Renal cortex interstitium (tissue), 11 donors: Measurements from ENCODE around the gene BRD7. TPM values are rescaled to one million over a fixed set of nuclear protein-coding genes. Genes with fewer than 3 reads are reported as not detected.

Experiments used
- DNase-seq, 11 donors: peaks; one replicate each; pipeline ENCODE4 v3.0.0-alpha.2; 2013; ENCODE audit warnings: low read depth in 9 of 11, low spot score in 4 of 11; ENCODE audit errors: extremely low read depth in 1 of 11
- polyA plus RNA-seq, 3 donors: library from polyadenylated mRNA; unstranded; fragments of 120-200 nt; gene quantifications; one replicate each; pipeline ENCODE4 v1.2.1, GENCODE V29; 2013; ENCODE audit not compliant: insufficient read length in 3 of 3

Gene BRD7
- polyA plus RNA-seq, 3 donors, result 96.2 to 140 (median 117) TPM

DNA sequence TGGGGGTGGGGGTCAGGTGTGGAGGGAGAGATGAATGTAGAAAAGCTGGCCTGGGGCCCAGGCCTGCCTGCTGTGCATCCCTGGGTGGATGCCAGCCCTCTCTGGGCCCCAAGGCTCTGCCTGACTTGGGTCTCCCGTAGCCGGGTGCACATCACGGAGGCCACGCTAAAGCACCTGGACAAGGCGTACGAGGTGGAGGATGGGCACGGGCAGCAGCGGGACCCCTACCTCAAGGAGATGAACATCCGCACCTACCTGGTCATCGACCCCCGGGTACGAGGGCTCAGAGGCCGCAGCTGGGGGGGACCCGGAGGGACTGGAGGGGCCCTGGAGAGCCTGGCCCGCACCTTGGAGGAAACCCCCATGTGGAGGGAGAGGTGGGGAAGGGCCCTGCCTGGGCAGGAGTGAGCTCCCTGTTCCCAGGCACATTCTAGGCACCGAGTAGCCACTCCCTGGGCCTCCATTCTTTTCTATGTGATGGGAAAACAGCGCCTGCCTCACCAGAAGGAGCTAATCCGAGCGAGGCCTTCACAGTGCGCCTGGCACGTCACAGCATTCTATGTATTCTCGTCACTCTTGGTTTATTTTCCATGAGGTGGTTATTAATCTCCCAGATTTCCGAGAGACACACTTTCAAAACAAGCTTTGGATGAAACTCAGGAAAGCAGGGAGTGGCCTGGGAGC, 67.7 kb downstream of the BRD7 start:
- no peak for DNase-seq

DNA sequence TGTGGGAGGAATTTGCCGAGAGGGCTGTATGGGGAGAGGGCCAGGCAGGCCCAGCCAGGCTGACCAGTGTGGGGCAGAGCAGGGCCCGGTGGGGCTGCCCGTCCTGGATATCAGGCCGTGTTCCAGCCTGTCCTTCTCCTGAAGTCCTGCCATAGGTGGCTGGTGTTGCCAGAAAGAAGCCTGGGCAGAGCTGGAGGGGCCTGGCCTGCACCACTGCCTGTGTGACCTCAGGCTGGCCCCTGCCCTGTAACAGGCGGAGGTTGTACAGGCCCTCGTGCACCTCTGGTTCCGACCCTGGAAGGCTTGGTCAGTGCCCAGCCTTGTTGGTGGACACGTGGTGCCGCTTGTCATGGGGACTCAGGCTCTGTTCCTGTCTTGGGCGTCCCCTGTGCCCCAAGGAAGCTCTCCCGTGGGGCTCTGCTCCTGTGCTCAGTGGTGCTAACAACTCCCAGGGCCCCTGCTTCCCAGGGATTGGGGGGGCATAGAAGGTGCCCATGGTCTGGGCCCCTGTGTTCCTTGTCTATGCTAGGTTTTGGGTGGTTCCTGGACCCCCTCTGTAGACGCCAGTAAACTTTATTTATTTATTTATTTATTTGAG, 69.2 kb downstream of the BRD7 start:
- DNase-seq, result no peak

DNA sequence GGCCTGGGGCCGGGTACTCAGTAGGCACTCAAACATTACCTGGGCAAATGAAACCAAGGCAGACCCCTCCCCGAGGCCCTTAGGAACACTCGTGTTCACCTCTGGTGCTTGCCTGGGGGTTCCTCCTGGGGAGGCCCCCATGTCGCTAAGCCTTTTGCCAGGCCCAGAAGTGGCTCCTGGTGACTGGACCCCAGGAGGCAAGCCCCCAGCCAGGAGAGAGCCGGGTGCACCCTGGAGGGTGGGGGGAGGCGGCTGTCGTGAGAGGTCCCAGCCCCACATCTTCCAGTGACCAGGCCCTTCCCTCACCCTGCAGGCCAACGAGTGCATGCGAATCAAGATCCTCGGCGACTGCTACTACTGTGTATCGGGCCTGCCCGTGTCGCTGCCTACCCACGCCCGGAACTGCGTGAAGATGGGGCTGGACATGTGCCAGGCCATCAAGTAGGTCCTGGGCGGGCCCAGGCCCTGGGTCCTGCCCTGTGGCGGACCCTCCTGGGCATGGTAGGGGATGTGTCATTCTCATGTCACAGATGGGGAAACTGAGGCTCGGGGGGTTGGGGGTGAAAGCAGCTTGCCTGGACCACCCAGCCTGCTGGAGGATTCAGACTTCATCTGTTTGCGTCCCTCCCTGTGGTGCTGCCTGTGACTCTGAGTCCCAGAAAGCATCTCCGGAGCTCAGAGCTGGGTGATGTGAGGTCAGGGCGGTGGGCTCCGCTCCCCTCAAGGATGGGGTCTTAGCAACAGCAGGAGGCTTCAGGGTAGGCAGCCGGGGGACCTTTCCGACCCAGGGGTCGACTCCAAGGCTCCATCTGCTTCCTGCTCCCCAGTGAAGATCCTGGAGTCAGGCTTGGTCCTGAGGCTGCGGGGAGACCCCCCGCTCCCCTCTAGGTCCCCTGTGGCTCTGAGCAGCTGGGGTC, 69.9 kb downstream of the BRD7 start:
- DNase-seq, result no peak

DNA sequence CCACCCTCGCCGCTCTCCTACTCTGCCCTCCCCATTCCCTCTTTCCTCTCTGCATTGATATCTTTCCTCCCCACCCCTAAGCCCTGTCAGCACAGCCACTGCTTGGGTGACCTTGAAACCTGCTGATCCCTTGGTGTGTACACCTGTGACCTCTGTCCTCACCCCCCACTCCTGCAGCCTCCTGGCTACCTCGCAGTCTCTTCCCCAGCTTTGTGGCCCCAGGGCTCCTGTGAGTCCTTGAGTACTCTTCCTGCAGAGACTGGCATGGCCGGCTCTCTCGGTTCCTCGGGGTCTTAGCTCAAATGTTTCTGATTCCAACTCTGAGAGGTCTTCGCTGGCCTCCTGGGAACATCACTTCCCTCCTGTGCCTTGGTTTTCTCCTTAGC, 70.7 kb downstream of the BRD7 start:
- no peak for DNase-seq

DNA sequence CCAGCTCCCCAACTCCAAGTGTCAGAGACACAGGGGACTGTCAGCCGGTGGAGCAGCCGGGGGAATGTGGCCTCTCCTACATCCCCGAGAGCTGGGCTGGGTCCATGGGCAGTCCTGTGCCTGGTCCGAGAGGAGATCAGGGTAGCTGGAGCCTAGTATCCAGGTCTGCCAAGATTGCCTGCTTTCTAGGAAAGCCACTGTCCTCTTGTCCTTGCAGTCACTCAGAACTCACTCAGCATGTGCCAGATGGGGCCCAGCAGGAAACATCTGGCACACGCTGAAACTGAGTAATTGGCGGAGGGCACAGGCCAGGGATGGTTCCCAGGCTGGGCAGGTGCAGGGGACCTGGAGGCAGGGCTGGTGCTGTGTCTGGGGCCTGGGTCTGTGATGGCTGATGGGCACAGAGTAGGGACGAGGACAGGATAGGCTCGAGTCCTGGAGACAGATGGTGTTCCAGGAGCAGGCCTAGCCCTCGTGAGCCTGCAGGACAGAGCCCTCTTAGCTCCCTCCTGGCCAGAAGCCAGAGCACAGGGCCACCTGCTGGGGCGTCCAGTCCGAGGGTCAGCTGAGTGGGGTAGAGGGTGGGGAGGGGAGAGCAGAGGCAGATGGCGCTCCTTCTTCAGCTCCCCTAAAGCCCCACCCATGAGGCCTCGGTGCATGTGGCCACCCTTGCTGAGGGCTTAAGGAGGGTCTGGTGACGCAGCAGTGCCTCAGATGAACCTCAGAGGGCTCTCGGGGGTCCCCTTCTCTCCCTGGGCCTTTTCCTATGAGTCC, 71.3 kb downstream of the BRD7 start:
- DNase-seq, result no peak

DNA sequence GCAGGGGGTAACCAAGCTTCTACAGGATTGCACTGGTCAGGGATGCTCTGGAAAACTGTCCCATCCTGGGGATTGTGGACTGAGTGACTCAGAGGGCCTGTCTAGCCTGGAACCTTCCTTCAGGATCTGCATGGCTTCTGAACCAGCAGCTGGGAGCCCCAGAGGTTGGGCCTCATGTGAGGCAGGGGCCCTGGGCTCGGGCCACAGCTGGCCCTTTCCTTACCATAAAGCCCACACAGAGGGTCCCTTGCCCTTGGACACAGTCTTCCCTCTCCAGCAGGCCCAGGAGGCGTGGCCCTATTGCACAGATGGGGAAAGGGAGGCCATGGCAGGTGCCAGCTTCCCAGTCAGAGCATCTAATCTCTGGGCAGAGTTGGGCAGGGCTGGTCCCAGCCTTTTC, 72.0 kb downstream of the BRD7 start:
- DNase-seq, result no peak

DNA sequence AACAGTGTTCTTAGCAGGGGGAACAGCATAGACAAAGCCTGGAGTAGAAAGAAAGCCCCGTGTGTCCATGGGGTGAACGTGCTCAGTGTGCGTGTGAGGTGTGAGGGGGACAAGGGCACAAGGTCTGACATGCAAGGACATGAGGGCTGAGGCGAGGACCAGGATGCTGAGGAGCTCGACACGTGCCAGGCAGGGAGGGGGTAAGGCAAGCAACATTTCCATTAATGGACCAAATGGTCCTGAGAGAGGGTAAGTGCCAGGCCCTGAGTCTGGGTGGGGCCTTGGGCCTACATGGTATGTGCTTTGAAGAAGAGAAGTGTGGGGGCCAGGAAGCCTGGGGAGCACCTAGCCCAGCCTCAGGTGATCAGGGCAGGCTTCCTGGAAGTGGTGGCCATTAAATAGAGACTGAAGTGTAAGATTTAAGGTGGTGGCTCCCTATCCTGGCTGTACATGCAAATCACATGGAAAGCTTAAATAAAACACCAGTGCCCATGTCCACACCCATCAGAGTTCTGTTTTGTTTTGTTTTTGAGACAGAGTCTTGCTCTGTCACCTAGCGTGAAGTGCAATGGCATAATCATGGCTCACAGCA, 73.2 kb downstream of the BRD7 start:
- no peak for DNase-seq

DNA sequence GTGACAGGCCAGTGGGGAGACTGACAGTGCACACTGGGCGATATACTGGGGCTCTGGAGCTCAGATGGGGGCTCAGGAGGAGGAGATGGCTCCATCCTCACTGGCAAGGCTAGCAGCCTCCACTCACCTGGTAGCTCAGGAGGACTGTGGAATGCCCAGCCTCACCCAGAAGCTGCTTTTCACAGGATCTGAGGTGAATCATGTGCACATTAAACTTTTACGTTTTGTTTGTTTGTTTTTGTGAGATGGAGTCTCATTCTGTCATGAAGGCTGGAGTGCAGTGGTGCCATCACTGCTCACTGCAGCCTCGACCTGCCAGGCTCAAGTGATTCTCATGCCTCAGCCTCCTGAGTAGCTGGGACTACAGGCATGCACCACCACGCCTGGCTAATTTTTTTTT, 73.8 kb downstream of the BRD7 start:
- DNase-seq, result no peak

DNA sequence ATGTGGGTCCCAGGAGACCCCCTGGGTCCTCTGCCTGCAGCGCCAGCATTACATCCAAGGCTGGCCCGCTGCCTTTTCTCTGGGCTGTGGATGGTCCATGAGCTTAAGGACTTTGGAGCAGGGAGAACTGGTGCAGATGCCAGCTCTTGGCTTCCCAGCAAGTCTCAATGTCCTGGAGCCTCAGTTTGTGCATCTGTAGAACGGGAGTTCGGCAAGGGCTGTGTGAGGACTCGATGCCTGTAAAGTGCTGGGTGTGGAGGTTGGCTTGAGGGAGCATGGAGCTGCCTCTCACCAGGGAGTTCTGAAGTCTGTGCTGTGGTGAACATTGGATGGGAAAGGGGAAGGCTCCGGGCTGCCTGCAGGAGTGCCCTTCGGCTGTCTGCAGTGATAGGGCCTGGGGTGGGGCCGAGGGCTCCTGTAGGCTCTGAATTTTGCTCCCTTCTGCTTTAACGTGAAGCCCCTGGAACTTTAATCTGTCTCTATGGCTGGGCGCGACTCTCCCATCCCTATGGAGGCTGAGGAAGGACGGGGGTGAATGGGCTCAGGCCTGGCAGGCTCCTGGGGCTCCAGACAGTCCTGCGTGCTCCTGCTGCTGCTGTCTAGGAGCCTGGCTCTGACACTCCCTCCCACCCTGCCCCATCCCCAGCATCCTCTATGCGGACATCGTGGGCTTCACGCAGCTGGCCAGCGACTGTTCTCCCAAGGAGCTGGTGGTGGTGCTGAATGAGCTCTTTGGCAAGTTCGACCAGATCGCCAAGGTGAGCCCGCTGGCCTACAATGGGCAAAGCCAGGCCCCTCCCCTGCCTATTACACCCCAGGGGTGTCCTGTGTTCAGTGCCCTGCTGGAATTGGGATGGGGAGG, 74.6 kb downstream of the BRD7 start:
- DNase-seq, result no peak

DNA sequence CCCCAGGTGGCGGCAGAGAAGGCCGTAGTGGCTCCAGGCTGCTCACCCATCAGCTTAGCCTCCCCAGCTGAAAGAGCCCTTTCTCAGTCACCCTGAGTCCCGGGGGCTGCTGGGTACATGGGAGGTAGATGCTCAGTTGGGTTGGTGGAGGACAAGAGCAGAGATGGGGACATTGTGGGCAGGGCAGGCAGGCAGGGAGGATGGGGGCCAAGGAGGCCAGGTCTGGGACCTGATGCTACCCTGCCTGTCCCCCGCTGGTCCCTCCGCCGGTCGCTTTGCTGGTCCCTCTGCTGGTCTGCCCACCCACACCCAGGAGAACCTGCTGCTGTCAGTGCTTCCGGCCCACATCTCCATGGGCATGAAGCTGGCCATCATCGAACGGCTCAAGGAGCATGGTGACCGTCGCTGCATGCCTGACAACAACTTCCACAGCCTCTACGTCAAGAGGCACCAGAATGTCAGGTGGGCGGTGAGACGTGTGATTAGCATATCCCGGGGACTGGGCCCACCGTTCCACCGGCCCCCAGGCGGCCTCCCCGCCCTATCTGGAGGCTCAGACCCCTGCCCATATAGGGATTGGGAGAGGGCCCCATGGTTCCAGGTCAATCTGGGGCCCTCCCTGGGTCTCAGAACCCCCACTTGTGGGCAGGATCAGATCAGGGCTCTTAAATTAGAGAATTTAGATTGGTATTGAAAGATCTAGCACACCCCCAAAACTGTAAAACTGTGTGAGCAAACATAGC, 75.6 kb downstream of the BRD7 start:
- DNase-seq, result no peak

DNA sequence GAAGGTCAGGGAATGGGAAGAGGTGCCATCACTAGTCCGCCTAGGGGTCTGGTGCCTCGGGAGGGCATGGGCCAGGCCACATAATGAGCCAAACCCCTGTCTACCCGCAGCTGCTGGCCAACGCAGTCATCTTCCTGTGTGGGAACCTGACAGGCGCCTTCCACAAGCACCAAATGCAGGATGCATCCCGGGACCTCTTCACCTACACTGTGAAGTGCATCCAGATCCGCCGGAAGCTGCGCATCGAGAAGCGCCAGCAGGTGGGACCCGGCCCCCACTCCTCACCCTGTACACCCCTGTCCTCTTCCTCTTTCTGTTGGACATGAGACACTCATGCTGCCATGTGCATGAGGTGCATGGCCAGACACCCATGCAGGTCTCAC, 76.2 kb downstream of the BRD7 start:
- DNase-seq, result no peak

DNA sequence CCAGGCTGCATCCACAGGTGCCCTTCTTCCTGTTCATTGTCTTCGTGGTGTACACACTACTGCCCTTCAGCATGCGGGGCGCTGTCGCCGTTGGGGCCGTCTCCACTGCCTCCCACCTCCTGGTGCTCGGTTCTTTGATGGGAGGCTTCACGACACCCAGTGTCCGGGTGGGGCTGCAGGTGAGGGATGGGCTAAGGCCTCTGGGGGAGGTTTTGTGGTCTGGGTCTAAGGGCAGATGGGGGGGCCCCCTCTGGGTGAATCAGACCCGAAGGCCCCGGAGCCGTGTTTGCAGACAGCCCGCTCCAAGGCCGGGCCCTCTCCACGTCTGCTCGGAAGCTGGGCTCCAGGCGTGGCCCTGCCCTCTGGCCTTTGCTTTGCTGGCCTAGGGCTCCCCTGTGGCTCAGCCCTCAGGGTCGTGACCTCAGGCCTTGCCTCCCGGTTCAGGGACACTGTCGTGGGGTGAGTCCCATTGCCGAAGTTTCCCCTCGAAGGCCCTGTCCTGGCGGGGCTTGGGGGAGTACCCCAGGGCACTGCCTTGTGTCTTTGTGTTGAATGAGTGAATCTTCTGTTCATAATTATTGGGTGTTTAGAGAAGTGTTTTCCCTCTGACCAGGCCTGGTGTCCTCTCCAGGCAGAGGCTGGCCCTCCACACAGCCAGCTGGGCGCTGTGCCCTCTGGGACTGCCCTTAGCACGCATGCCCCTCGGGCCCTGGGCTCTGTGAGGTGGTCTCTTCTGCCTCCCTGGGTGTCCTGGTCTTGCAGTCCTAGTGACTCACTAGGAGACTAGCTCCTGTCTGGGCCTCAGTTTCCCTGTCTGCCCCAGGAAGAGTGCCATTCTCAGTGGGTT, 76.8 kb downstream of the BRD7 start:
- no peak for DNase-seq

DNA sequence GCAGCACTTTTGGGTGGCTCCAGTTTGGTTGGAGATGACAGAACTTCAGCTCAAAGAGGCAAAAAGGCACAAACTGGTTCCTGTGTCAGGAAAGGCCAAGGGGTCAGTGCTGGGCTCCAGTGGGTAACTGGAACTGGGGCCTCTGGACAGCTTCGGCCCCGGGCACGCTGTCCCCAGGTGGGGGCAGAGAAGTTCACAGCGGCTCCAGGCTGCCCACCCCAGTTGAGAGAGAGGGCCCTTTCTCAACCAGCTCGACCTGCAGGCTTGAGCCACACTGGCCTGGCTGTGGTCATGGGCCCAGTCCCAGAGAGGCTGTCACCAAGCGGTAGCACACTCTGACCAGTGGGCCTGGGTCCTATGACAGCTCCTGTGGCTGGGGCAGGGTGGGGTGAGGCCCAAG, 77.9 kb downstream of the BRD7 start:
- no peak for DNase-seq

DNA sequence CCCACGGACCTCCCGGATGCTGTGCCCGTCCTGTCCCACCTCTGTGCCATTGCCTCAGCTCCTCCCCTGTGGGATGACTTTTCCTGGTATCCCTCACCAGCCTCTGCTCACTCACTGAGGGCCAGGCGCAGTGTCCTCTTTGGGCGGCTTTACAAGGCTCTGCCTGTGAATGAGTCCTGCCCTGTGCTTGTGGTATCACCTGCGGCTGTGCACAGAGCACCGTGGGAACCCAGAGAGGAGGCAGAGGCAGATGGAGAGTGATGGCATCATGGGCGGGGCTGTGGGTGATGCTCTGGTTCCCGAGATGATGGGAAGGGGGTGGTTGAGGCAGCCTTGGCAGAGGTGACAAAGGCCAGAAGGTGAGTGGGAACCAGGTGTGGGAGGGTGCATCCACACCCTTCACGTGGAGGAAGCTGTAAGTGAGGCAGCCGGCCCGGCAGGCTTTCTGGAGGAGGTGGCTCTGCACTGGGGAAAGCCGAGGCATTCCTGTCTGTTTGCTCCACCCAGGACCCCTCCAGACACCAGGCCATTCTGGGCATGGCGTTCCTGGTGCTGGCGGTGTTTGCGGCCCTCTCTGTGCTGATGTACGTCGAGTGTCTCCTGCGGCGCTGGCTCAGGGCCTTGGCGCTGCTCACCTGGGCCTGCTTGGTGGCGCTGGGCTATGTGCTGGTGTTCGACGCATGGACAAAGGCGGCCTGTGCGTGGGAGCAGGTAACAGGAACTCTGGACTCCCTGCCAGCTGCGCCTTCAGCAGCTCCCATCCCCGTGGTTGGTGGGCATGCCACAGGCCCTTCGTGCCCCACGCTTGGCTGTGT, 78.6 kb downstream of the BRD7 start:
- no peak for DNase-seq

DNA sequence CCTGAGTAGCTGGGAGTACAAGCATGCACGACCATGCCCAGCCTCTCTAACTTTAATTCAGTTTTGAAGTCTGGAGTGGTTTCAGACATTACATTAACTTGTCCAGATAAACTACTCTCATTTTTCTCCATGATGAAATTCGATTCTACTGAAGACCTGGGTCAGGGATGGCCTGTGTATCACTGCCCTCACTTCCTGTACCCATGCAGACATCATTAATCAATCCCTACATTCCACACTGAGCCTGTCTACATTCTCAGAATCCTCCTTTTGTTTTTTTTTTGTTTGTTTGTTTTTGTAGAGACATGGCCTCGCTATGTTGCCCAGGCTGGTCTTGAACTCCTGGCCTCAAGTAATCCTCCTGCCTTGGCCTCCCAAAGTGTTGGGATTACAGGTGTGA, 79.9 kb downstream of the BRD7 start:
- DNase-seq, result no peak

DNA sequence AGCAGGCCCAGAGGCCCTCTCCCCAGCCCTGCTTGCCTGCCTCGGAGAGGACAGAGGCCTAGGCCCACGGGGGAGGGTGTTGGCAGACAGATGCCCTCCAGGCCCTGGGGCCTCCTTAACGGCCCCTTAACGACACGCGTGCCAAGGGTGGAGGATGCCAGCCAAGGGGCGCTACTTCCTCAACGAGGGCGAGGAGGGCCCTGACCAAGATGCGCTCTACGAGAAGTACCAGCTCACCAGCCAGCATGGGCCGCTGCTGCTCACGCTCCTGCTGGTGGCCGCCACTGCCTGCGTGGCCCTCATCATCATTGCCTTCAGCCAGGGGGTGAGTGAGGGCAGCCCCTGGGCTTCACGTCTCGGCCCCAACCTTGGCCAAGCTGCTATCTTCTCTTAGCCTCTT, 80.8 kb downstream of the BRD7 start:
- no peak for DNase-seq
